SKM-1 treated with dmso at 0.1 percent for 144 hours (cell line): Measurements from ENCODE around the gene KANSL1.
"Not testable (repeated sequence)": the region's sequence is repeated elsewhere in the genome, so short reads cannot be mapped to it uniquely, and the experiment has no call there.

Experiments
- DNase-seq: peaks from one replicate; lab custom pipeline; 2025; ENCODE audit not compliant: unreplicated experiment; lab: John Stamatoyannopoulos, UW

The KANSL1 gene

DNA sequence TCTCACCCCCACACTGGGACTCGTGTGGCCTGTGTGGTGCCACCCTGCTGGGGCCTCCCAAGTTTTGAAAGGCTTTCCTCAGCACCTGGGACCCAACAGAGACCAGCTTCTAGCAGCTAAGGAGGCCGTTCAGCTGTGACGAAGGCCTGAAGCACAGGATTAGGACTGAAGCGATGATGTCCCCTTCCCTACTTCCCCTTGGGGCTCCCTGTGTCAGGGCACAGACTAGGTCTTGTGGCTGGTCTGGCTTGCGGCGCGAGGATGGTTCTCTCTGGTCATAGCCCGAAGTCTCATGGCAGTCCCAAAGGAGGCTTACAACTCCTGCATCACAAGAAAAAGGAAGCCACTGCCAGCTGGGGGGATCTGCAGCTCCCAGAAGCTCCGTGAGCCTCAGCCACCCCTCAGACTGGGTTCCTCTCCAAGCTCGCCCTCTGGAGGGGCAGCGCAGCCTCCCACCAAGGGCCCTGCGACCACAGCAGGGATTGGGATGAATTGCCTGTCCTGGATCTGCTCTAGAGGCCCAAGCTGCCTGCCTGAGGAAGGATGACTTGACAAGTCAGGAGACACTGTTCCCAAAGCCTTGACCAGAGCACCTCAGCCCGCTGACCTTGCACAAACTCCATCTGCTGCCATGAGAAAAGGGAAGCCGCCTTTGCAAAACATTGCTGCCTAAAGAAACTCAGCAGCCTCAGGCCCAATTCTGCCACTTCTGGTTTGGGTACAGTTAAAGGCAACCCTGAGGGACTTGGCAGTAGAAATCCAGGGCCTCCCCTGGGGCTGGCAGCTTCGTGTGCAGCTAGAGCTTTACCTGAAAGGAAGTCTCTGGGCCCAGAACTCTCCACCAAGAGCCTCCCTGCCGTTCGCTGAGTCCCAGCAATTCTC is 166.8 kb downstream of the KANSL1 start:
- peak; percentile 20 for DNase-seq

DNA sequence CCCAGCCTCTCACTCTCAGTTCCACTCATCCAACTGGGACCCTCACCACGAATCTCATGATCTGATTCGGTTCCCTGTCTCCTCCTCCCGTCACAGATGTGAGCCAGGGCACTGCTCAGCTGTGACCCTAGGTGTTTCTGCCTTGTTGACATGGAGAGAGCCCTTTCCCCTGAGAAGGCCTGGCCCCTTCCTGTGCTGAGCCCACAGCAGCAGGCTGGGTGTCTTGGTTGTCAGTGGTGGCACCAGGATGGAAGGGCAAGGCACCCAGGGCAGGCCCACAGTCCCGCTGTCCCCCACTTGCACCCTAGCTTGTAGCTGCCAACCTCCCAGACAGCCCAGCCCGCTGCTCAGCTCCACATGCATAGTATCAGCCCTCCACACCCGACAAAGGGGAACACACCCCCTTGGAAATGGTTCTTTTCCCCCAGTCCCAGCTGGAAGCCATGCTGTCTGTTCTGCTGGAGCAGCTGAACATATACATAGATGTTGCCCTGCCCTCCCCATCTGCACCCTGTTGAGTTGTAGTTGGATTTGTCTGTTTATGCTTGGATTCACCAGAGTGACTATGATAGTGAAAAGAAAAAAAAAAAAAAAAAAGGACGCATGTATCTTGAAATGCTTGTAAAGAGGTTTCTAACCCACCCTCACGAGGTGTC is 167.6 kb downstream of the KANSL1 start:
- no peak for DNase-seq

GRCh38 chr17:46025060-46025459 is 168.2 kb downstream of the KANSL1 start:
- no peak for DNase-seq

DNA sequence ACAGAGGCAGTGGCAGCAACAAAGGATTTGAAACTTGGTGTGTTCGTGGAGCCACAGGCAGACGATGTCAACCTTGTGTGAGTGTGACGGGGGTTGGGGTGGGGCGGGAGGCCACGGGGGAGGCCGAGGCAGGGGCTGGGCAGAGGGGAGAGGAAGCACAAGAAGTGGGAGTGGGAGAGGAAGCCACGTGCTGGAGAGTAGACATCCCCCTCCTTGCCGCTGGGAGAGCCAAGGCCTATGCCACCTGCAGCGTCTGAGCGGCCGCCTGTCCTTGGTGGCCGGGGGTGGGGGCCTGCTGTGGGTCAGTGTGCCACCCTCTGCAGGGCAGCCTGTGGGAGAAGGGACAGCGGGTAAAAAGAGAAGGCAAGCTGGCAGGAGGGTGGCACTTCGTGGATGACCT is 168.6 kb downstream of the KANSL1 start:
- no peak for DNase-seq

- DNase-seq: no peak
Measured at GRCh38 chr17:46023783-46024388, 169.3 kb downstream of the KANSL1 start.

- not testable (repeated sequence) for DNase-seq
Measured at GRCh38 chr17:46023366-46023765, 169.9 kb downstream of the KANSL1 start.

- no peak for DNase-seq
Measured at GRCh38 chr17:46020998-46021397, 172.2 kb downstream of the KANSL1 start.

- DNase-seq: peak; percentile 26
Measured at GRCh38 chr17:46020023-46020761, 173.0 kb downstream of the KANSL1 start.

DNA sequence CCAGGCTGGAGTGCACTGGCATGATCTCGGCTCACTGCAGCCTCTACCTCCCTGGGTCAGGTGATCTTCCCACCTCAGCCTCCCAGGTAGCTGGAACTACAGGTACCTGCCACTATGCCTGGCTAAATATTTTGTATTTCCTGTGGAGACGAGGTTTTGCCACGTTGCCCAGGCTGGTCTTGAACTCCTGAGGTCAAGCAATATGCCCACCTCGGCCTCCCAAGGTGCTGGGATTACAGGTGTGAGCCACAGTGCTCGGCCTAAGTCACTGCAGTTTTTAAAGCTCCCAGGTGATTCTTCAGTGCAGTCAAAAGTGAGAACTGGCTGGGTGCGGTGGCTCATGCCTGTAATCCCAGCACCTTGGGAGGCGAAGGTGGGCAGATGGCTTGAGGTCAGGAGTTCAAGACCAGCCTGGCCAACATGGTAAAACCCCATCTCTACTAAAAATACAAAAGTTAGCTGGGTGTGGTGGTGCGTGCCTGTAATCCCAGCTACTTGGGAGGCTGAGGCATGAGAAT is 173.8 kb downstream of the KANSL1 start:
- DNase-seq: not testable (repeated sequence)

- no peak for DNase-seq
Measured at GRCh38 chr17:46013502-46014165, 179.6 kb downstream of the KANSL1 start.

- DNase-seq: no peak
Measured at GRCh38 chr17:46013127-46013501, 180.1 kb downstream of the KANSL1 start.

DNA sequence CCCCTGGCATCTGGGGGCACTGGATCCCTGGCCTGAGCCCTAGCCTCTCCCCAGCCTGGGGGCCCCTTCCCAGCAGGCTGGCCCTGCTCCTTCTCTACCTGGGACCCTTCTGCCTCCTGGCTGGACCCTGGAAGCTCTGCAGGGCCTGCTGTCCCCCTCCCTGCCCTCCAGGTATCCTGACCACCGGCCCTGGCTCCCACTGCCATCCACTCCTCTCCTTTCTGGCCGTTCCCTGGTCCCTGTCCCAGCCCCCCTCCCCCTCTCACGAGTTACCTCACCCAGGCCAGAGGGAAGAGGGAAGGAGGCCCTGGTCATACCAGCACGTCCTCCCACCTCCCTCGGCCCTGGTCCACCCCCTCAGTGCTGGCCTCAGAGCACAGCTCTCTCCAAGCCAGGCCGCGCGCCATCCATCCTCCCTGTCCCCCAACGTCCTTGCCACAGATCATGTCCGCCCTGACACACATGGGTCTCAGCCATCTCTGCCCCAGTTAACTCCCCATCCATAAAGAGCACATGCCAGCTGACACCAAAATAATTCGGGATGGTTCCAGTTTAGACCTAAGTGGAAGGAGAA is 180.6 kb downstream of the KANSL1 start:
- DNase-seq: no peak

- DNase-seq: no peak
Measured at GRCh38 chr17:46011711-46012505, 181.3 kb downstream of the KANSL1 start.

DNA sequence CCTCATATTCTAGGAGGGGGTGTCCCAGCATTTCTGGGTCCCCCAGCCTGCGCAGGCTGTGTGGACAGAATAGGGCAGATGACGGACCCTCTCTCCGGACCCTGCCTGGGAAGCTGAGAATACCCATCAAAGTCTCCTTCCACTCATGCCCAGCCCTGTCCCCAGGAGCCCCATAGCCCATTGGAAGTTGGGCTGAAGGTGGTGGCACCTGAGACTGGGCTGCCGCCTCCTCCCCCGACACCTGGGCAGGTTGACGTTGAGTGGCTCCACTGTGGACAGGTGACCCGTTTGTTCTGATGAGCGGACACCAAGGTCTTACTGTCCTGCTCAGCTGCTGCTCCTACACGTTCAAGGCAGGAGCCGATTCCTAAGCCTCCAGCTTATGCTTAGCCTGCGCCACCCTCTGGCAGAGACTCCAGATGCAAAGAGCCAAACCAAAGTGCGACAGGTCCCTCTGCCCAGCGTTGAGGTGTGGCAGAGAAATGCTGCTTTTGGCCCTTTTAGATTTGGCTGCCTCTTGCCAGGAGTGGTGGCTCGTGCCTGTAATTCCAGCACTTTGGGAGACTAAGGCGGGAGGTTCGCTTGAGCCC is 182.5 kb downstream of the KANSL1 start:
- DNase-seq: no peak

DNA sequence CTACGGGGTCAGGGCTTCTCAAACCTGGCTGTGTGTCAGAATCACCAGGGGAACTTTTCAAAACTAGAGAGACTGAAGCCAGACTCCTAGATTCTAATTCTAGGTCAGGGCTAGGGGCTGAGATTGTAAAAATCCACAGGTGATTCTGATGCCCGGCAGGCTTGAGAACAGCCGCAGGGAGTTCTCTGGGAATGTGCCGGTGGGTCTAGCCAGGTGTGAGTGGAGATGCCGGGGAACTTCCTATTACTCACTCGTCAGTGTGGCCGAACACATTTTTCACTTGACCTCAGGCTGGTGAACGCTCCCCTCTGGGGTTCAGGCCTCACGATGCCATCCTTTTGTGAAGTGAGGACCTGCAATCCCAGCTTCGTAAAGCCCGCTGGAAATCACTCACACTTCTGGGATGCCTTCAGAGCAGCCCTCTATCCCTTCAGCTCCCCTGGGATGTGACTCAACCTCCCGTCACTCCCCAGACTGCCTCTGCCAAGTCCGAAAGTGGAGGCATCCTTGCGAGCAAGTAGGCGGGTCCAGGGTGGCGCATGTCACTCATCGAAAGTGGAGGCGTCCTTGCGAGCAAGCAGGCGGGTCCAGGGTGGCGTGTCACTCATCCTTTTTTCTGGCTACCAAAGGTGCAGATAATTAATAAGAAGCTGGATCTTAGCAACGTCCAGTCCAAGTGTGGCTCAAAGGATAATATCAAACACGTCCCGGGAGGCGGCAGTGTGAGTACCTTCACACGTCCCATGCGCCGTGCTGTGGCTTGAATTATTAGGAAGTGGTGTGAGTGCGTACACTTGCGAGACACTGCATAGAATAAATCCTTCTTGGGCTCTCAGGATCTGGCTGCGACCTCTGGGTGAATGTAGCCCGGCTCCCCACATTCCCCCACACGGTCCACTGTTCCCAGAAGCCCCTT is 183.3 kb downstream of the KANSL1 start:
- no peak for DNase-seq

- DNase-seq: no peak
Measured at GRCh38 chr17:46008591-46008990, 184.6 kb downstream of the KANSL1 start.

GRCh38 chr17:46007461-46007965 is 185.7 kb downstream of the KANSL1 start:
- DNase-seq: no peak

DNA sequence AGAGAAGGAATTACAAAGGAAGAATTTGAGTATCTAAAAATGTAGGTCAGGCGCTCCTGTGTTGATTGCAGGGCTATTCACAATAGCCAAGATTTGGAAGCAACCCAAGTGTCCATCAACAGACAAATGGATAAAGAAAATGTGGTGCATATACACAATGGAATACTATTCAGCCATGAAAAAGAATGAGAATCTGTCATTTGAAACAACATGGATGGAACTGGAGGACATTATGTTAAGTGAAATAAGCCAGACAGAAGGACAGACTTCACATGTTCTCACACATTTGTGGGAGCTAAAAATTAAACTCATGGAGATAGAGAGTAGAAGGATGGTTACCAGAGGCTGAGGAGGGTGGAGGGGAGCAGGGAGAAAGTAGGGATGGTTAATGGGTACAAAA is 187.1 kb downstream of the KANSL1 start:
- DNase-seq: not testable (repeated sequence)
